Smooth muscle cell (in vitro differentiated cells): ENCODE data around the gene PSMF1. TPM values are rescaled to one million over a fixed set of nuclear protein-coding genes. Genes with fewer than 3 reads are reported as not detected.

Experiments used
- DNase-seq: peaks from one replicate; lab custom pipeline; 2025; ENCODE audit not compliant: unreplicated experiment; lab: John Stamatoyannopoulos, UW
- H2AFZ ChIP-seq: fragments of 200-600 bp; sonication (generic); 2 replicates; pipeline ENCODE4 v1.6.0; 2016; ENCODE audit warnings: antibody characterized with exemption, low read depth, mild to moderate bottlenecking
- H3F3A ChIP-seq: fragments of 200-600 bp; sonication (generic); 2 replicates; pipeline ENCODE4 v1.6.0; 2017; ENCODE audit warnings: antibody characterized with exemption, low read depth
- H3K27ac ChIP-seq: fragments of 200-600 bp; sonication (generic); 2 replicates; pipeline ENCODE4 v1.5.1; 2016; ENCODE audit warnings: low read depth, mild to moderate bottlenecking
- H3K27me3 ChIP-seq: fragments of 200-600 bp; sonication (generic); 2 replicates; pipeline ENCODE4 v1.6.1; 2016; ENCODE audit warnings: low read depth, mild to moderate bottlenecking
- H3K36me3 ChIP-seq: fragments of 200-600 bp; sonication (generic); 2 replicates; pipeline ENCODE4 v1.5.1; 2016; ENCODE audit warnings: low read depth
- H3K4me1 ChIP-seq: fragments of 200-600 bp; sonication (generic); 2 replicates; pipeline ENCODE4 v1.5.1; 2016; ENCODE audit warnings: low read depth
- H3K4me2 ChIP-seq: fragments of 200-600 bp; sonication (generic); 2 replicates; pipeline ENCODE4 v1.6.0; 2016; ENCODE audit warnings: mild to moderate bottlenecking
- H3K4me3 ChIP-seq: fragments of 200-600 bp; sonication (generic); 2 replicates; pipeline ENCODE4 v1.5.1; 2016; ENCODE audit warnings: mild to moderate bottlenecking
- H3K79me2 ChIP-seq: fragments of 200-600 bp; sonication (generic); 2 replicates; pipeline ENCODE4 v1.6.0; 2016; ENCODE audit warnings: low read depth, mild to moderate bottlenecking
- H3K9ac ChIP-seq: fragments of 200-600 bp; sonication (generic); 2 replicates; pipeline ENCODE4 v1.6.0; 2016; ENCODE audit warnings: low read depth
- H3K9me3 ChIP-seq: fragments of 200-600 bp; sonication (generic); replicated peaks from 2 replicates; pipeline ENCODE4 v1.5.1; 2016; ENCODE audit warnings: low read depth
- H4K20me1 ChIP-seq: fragments of 200-600 bp; sonication (generic); 2 replicates; pipeline ENCODE4 v1.6.0; 2016; ENCODE audit warnings: low read depth
- CTCF ChIP-seq: fragments of 200-600 bp; sonication (generic); IDR thresholded peaks from 2 replicates; pipeline ENCODE4 v1.5.1; 2017; ENCODE audit warnings: borderline replicate concordance, mild to moderate bottlenecking, antibody characterized with exemption; ENCODE audit not compliant: insufficient read depth, poor library complexity, severe bottlenecking
- WGBS: methylation state at CpG from one replicate; pipeline ENCODE4 v1.1.7; 2016; ENCODE audit warnings: low lambda C conversion rate; 5-methylcytosine and 5-hydroxymethylcytosine counted together
- polyA plus RNA-seq: library from polyadenylated mRNA; unstranded; fragments of >200 nt; fragmentation: Nextera tagmentation; extraction: Ambion mirVana; gene quantifications from 2 replicates; pipeline ENCODE4 v1.2.1, GENCODE V29; 2016
- total RNA-seq: library from RNA; depleted of rRNA; stranded (reverse); fragments of >200 nt; gene quantifications from 2 replicates; pipeline ENCODE4 v1.2.3, GENCODE V29; 2014

The PSMF1 gene
- total and polyA plus RNA-seq, 2 experiments from 2014 or later = 120 to 246 TPM

DNA sequence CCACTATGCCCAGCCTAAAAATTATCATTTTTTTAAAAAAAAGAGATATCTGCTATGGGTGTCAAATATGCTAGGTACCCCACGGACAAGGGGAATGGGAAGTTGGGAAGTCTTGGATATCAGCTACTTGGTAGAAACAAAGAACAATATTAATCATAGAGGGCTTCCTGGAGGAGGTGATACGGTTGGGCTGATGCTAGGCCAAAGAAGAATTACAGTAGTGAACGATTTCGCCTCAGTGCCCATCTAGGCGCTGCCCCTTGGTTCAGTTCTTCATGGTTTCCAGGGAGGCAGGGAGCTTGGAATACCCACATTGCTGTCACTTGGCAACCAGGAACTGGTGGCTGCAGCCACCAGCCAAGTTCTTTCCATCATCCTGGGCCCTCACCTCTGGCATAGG lies 5.5 kb upstream of the PSMF1 start:
- TF ChIP-seq CTCF = no peak
- H3K9ac ChIP-seq = no peak overlapping the region
- H2AFZ ChIP-seq = no peak overlapping the region
- H3K36me3 ChIP-seq = no peaks in the 10 kb centered on the region
- peaks cover 4% of the 10 kb centered on the region for H3K27me3 ChIP-seq
- H3F3A ChIP-seq = no peaks in the 10 kb centered on the region
- H3K79me2 ChIP-seq = no peaks in the 10 kb centered on the region
- H3K27ac ChIP-seq = no peak overlapping the region
- no peak overlapping the region for H3K4me3 ChIP-seq
- no peak for DNase-seq
- WGBS = 89% methylated on average over 5 of the region's 5 CpGs
- no peak overlapping the region for H3K4me2 ChIP-seq
- peaks cover 3% of the 10 kb centered on the region for H3K4me1 ChIP-seq
- H4K20me1 ChIP-seq = peaks cover 3% of the 10 kb centered on the region
- no peaks in the 10 kb centered on the region for H3K9me3 ChIP-seq

GRCh38 chr20:1118004-1118335 lies 432 bp upstream of the PSMF1 start:
- Histone ChIP-seq H3K9me3 (no peaks in the 10 kb centered on the region), H3K79me2 (peaks cover 42% of the 10 kb centered on the region), H3K9ac (peak overlapping the region; percentile 81), H3K4me1 (peaks cover 13% of the 10 kb centered on the region), H3K4me2 (peak overlapping the region; percentile 92), H2AFZ (peak overlapping the region; percentile 97), H3K27ac (no peak overlapping the region), H3K36me3 (no peaks in the 10 kb centered on the region), H3K27me3 (peaks cover 4% of the 10 kb centered on the region), H3K4me3 (peak overlapping the region; percentile 95), H4K20me1 (peaks cover 13% of the 10 kb centered on the region), H3F3A (no peaks in the 10 kb centered on the region)
- 35% methylated on average over 13 of the region's 13 CpGs for WGBS
- no peak for TF ChIP-seq CTCF
- DNase-seq = no peak

- Histone ChIP-seq H3K79me2 (peaks cover 53% of the 10 kb centered on the region), H3K9me3 (no peaks in the 10 kb centered on the region), H2AFZ (peak overlapping the region; percentile 92), H3K4me1 (peaks cover 13% of the 10 kb centered on the region), H3K27me3 (peaks cover 4% of the 10 kb centered on the region), H3K9ac (peak overlapping the region; percentile 81), H3K4me2 (peak overlapping the region; percentile 92), H3K36me3 (no peaks in the 10 kb centered on the region), H3K4me3 (peak overlapping the region; percentile 95), H3F3A (no peaks in the 10 kb centered on the region), H3K27ac (peak overlapping the region; percentile 18), H4K20me1 (peaks cover 23% of the 10 kb centered on the region)
- no peak for TF ChIP-seq CTCF
- DNase-seq = no peak
- WGBS = 15% methylated on average over 8 of the region's 8 CpGs
Observed at GRCh38 chr20:1119128-1119505, 715 bp downstream of the PSMF1 start.

- H3K4me1 ChIP-seq = peaks cover 13% of the 10 kb centered on the region
- H3F3A ChIP-seq = no peaks in the 10 kb centered on the region
- H2AFZ ChIP-seq = no peak overlapping the region
- peaks cover 4% of the 10 kb centered on the region for H3K27me3 ChIP-seq
- no peaks in the 10 kb centered on the region for H3K9me3 ChIP-seq
- peak overlapping the region; percentile 92 for H3K4me2 ChIP-seq
- peaks cover 56% of the 10 kb centered on the region for H3K79me2 ChIP-seq
- peaks cover 27% of the 10 kb centered on the region for H4K20me1 ChIP-seq
- DNase-seq = no peak
- 50% methylated on average over 3 of the region's 3 CpGs for WGBS
- H3K36me3 ChIP-seq = no peaks in the 10 kb centered on the region
- H3K9ac ChIP-seq = peak overlapping the region; percentile 81
- TF ChIP-seq CTCF = no peak
- peak overlapping the region; percentile 18 for H3K27ac ChIP-seq
- peak overlapping the region; percentile 95 for H3K4me3 ChIP-seq
Observed at GRCh38 chr20:1119524-1119923, 1.1 kb downstream of the PSMF1 start.
